Measurements from ENCODE around the gene IFITM10. TPM values are rescaled to one million over a fixed set of nuclear protein-coding genes. Genes with fewer than 3 reads are reported as not detected.

Gene IFITM10
- polyA plus RNA-seq, 1 of the 3 experiments (the other 2 are of a cell fraction) = 0.21 TPM

- Histone ChIP-seq H2AFZ (ENCODE audit: low read depth) (no peak overlapping the region), H4K20me1 (ENCODE audit: insufficient read depth) (no peaks in the 10 kb centered on the region), H3K36me3 (replicated peaks in 1 of 2; ENCODE audit: control insufficient read depth in 1 of 2, insufficient read depth in 2 of 2, low read length in 1 of 2) (no peaks in the 10 kb centered on the region), H3K27ac (ENCODE audit: low read depth in 2 of 2, low read length in 1 of 2) (no peak overlapping the region), H3F3A (replicated peaks; ENCODE audit: insufficient read depth) (no peaks in the 10 kb centered on the region), H3K27me3 (ENCODE audit: insufficient read depth) (no peaks in the 10 kb centered on the region; the same call in 1 of the 2 replicates), H3K4me3 (ENCODE audit: low read depth in 2 of 2, low read length in 1 of 2) (no peak overlapping the region), H3K4me1 (ENCODE audit: control insufficient read depth in 1 of 2, insufficient read depth in 2 of 2, low read depth in 1 of 2, low read length in 1 of 2) (no peaks in the 10 kb centered on the region), H3K4me2 (no peak overlapping the region), H3K79me2 (ENCODE audit: insufficient read depth) (no peaks in the 10 kb centered on the region), H3K9me3 (no peaks in the 10 kb centered on the region), H3K9ac (no peak overlapping the region), H3K9me2 (no peaks in the 10 kb centered on the region)
- CTCF ChIA-PET = interaction anchor here (1.0 to 7.0 kb wide), 5 partner anchors 9 to 301 kb away, joined by 3 to 72 read pairs (median 4); partner anchors contain the start of gene SYT8
- DNase-seq = no peak
- 42% methylated on average over 10 of the region's 10 CpGs for WGBS (ENCODE audit: low lambda C conversion rate)
- TF ChIP-seq, protein P1, sequence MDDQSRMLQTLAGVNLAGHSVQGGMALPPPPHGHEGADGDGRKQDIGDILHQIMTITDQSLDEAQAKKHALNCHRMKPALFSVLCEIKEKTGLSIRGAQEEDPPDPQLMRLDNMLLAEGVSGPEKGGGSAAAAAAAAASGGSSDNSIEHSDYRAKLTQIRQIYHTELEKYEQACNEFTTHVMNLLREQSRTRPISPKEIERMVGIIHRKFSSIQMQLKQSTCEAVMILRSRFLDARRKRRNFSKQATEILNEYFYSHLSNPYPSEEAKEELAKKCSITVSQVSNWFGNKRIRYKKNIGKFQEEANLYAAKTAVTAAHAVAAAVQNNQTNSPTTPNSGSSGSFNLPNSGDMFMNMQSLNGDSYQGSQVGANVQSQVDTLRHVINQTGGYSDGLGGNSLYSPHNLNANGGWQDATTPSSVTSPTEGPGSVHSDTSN (IDR thresholded peaks at IDR 0.05) = no peak
- POLR2A ChIA-PET = interaction anchor here (0.5 kb wide), 1 partner anchor 149 kb away, joined by 3 read pairs; no protein-coding TSS in a partner anchor
Measured at GRCh38 chr11:1701091-1701807, 49.1 kb downstream of the IFITM10 start.

DNA sequence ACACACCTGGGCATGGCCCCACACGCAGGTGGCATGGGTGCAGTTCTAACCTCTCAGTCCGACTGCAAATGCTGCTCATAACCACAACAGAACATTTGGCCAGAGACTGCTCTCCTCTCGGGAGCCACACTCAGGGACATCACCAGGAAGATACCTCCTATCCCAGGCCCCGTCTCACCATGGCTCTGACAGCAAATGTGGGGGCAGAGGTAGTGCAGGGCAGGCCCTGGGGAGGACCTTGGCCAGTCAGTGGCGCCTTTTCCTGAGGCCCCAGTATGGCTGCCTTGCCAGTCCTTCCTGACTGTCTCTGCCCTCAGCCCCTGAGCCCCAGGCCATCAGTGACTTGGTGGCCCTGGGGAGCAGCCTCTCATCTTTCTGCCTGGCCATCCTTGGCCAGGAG lies 50.6 kb downstream of the IFITM10 start:
- H3K9ac ChIP-seq = no peak overlapping the region
- no peak overlapping the region for H2AFZ ChIP-seq (ENCODE audit: low read depth)
- H3K27ac ChIP-seq (ENCODE audit: low read depth in 2 of 2, low read length in 1 of 2) = no peak overlapping the region
- no peak for DNase-seq
- H3K4me3 ChIP-seq (ENCODE audit: low read depth in 2 of 2, low read length in 1 of 2) = no peak overlapping the region
- no peaks in the 10 kb centered on the region for H3K36me3 ChIP-seq (replicated peaks in 1 of 2; ENCODE audit: control insufficient read depth in 1 of 2, insufficient read depth in 2 of 2, low read length in 1 of 2)
- WGBS (ENCODE audit: low lambda C conversion rate) = 7% methylated on average over 2 of the region's 5 CpGs
- TF ChIP-seq, protein P1 (IDR thresholded peaks at IDR 0.05) = no peak
- TF ChIP-seq TCF12 (IDR thresholded peaks at IDR 0.05) (no peak), FOXJ3 (CRISPR knock-in tag; IDR thresholded peaks at IDR 0.05) (no peak), CHD2 (IDR thresholded peaks at IDR 0.05; ENCODE audit: low read length, partially characterized antibody) (no peak), TAF1 (IDR thresholded peaks at IDR 0.05; ENCODE audit: borderline replicate concordance, low read depth, low read length) (no peak), MXI1 (IDR thresholded peaks at IDR 0.05; ENCODE audit: low read depth, low read length) (no peak), FOXM1 (IDR thresholded peaks at IDR 0.05; ENCODE audit: low read depth) (no peak)
- TF ChIP-seq, protein P2, sequence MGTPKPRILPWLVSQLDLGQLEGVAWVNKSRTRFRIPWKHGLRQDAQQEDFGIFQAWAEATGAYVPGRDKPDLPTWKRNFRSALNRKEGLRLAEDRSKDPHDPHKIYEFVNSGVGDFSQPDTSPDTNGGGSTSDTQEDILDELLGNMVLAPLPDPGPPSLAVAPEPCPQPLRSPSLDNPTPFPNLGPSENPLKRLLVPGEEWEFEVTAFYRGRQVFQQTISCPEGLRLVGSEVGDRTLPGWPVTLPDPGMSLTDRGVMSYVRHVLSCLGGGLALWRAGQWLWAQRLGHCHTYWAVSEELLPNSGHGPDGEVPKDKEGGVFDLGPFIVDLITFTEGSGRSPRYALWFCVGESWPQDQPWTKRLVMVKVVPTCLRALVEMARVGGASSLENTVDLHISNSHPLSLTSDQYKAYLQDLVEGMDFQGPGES (IDR thresholded peaks at IDR 0.05; ENCODE audit: low read depth, low read length) = no peak
- TF ChIP-seq, protein P3, sequence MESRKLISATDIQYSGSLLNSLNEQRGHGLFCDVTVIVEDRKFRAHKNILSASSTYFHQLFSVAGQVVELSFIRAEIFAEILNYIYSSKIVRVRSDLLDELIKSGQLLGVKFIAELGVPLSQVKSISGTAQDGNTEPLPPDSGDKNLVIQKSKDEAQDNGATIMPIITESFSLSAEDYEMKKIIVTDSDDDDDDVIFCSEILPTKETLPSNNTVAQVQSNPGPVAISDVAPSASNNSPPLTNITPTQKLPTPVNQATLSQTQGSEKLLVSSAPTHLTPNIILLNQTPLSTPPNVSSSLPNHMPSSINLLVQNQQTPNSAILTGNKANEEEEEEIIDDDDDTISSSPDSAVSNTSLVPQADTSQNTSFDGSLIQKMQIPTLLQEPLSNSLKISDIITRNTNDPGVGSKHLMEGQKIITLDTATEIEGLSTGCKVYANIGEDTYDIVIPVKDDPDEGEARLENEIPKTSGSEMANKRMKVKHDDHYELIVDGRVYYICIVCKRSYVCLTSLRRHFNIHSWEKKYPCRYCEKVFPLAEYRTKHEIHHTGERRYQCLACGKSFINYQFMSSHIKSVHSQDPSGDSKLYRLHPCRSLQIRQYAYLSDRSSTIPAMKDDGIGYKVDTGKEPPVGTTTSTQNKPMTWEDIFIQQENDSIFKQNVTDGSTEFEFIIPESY (IDR thresholded peaks at IDR 0.05; ENCODE audit: borderline replicate concordance, low read depth) = no peak
- no peaks in the 10 kb centered on the region; the same call in 1 of the 2 replicates for H3K27me3 ChIP-seq (ENCODE audit: insufficient read depth)
- no peaks in the 10 kb centered on the region for H3F3A ChIP-seq (replicated peaks; ENCODE audit: insufficient read depth)
- H4K20me1 ChIP-seq (ENCODE audit: insufficient read depth) = no peaks in the 10 kb centered on the region
- no peaks in the 10 kb centered on the region for H3K9me3 ChIP-seq
- H3K9me2 ChIP-seq = no peaks in the 10 kb centered on the region
- H3K4me2 ChIP-seq = no peak overlapping the region
- POLR2A ChIA-PET = no interaction called here
- no peaks in the 10 kb centered on the region for H3K4me1 ChIP-seq (ENCODE audit: control insufficient read depth in 1 of 2, insufficient read depth in 2 of 2, low read depth in 1 of 2, low read length in 1 of 2)
- H3K79me2 ChIP-seq (ENCODE audit: insufficient read depth) = no peaks in the 10 kb centered on the region
- CTCF ChIA-PET = interaction anchor here (1.6 to 7.0 kb wide), 3 partner anchors 47 to 183 kb away, joined by 4 to 72 read pairs (median 28); partner anchors contain the start of gene SYT8

Data from SK-N-SH (cell line).